H1 (cell line): Measurements from ENCODE around the gene MYH10. TPM values are rescaled to one million over a fixed set of nuclear protein-coding genes. Genes with fewer than 3 reads are reported as not detected.
A peak's percentile ranks its signal among the peaks of the same experiment; 100 is the strongest.

ENCODE experiments used
- CTCF ChIA-PET: fragments of 300-600 bp; sonication (Branson Sonifier 250); formaldehyde crosslinking; loops from one replicate; lab custom pipeline; 2021; ENCODE audit not compliant: partially characterized antibody; lab: Charles Lee
- POLR2A ChIA-PET: fragments of 300-600 bp; sonication (Branson Sonifier 250); formaldehyde crosslinking; loops from one replicate; lab custom pipeline; 2021; ENCODE audit warnings: inconsistent platforms; ENCODE audit not compliant: partially characterized antibody; lab: Charles Lee
- DNase-seq, 2 experiments: peaks; one replicate each; pipeline versions ENCODE4 v3.0.0 to v3.0.0-alpha.2; 2010 to 2022; ENCODE audit warnings: low spot score in 2 of 2, low read depth in 1 of 2, mixed read lengths in 1 of 2
- FAIRE-seq: peaks from 2 replicates; lab custom pipeline; 2011; peaks lifted over from hg19 to GRCh38; lab: Jason Lieb, UNC
- H2AFZ ChIP-seq: 2 replicates; pipeline ENCODE4 v1.8.1; 2012; ENCODE audit warnings: low read length, inconsistent platforms
- H2AK5ac ChIP-seq: 2 replicates; pipeline ENCODE4 v1.6.1; 2013; ENCODE audit warnings: low read depth, low read length
- H2BK120ac ChIP-seq: replicated peaks from 2 replicates; pipeline ENCODE3; 2013; ENCODE audit warnings: low read depth, low read length, inconsistent platforms
- H2BK12ac ChIP-seq: 2 replicates; pipeline ENCODE4 v1.6.1; 2013; ENCODE audit warnings: low read depth, low read length
- H2BK15ac ChIP-seq: 2 replicates; pipeline ENCODE4 v1.6.1; 2013; ENCODE audit warnings: low read length
- H2BK20ac ChIP-seq: 2 replicates; pipeline ENCODE4 v1.6.1; 2013; ENCODE audit warnings: low read length
- H2BK5ac ChIP-seq: 2 replicates; pipeline ENCODE4 v1.6.1; 2013; ENCODE audit warnings: low read depth, low read length
- H3K14ac ChIP-seq: 2 replicates; pipeline ENCODE4 v1.6.1; 2013; ENCODE audit warnings: inconsistent platforms; ENCODE audit not compliant: insufficient read length
- H3K18ac ChIP-seq: 2 replicates; pipeline ENCODE4 v1.6.1; 2013; ENCODE audit warnings: low read length; ENCODE audit errors: extremely low read depth
- H3K23ac ChIP-seq: 2 replicates; pipeline ENCODE4 v1.6.1; 2013; ENCODE audit warnings: inconsistent platforms; ENCODE audit not compliant: insufficient read length
- H3K23me2 ChIP-seq: 2 replicates; pipeline ENCODE4 v1.6.1; 2013; ENCODE audit warnings: low read depth, low read length
- H3K27ac ChIP-seq: 2 replicates; pipeline ENCODE4 v1.6.1; 2011; ENCODE audit warnings: low read depth, low read length, inconsistent platforms
- H3K27me3 ChIP-seq, 4 experiments: replicated peaks in 1 of 4; 1 replicate in 1 of 4; 2 replicates in 3 of 4; pipeline versions ENCODE4 v1.6.1 to v1.8.1; 2011 to 2013; ENCODE audit warnings: low read length in 3 of 4, mild to moderate bottlenecking in 3 of 4, inconsistent platforms in 2 of 4, mixed read lengths in 2 of 4, moderate library complexity in 1 of 4; ENCODE audit not compliant: control insufficient read depth in 3 of 4, insufficient read depth in 3 of 4; ENCODE audit errors: extremely low read depth in 1 of 4
- H3K36me3 ChIP-seq, 4 experiments: 2 replicates each; pipeline versions ENCODE4 v1.6.1 to v1.8.1; 2011 to 2013; ENCODE audit warnings: mild to moderate bottlenecking in 4 of 4, low read length in 3 of 4, moderate library complexity in 2 of 4, control low read depth in 1 of 4, inconsistent platforms in 1 of 4; ENCODE audit not compliant: insufficient read depth in 4 of 4, control insufficient read depth in 2 of 4
- H3K4ac ChIP-seq: replicated peaks from 2 replicates; pipeline ENCODE3; 2013; ENCODE audit warnings: low read length, low read depth, mixed read lengths, inconsistent platforms; ENCODE audit not compliant: insufficient read length
- H3K4me1 ChIP-seq, 4 experiments: replicated peaks in 1 of 4; 1 replicate in 1 of 4; 2 replicates in 3 of 4; pipeline versions ENCODE4 v1.6.1 to v1.8.1; 2011 to 2013; ENCODE audit warnings: low read length in 3 of 4, inconsistent platforms in 2 of 4, mixed read lengths in 1 of 4; ENCODE audit not compliant: insufficient read depth in 4 of 4, control insufficient read depth in 3 of 4
- H3K4me2 ChIP-seq, 2 experiments: 2 replicates each; pipeline versions ENCODE4 v1.6.1 to v1.8.1; 2011 to 2013; ENCODE audit warnings: low read depth in 2 of 2, low read length in 2 of 2, control low read depth in 1 of 2, inconsistent platforms in 1 of 2, mild to moderate bottlenecking in 1 of 2; ENCODE audit not compliant: insufficient read depth in 1 of 2
- H3K4me3 ChIP-seq, 4 experiments: fragments of 200-600, 300-600 bp in 1 of 4; sonication (generic), shearing (Covaris generic), sonication (Bioruptor Twin) in 1 of 4; 2 replicates each; pipeline versions ENCODE4 v1.5.1 to v1.8.1; 2011 to 2016; ENCODE audit warnings: low read length in 4 of 4, low read depth in 3 of 4, control low read depth in 2 of 4, inconsistent platforms in 2 of 4, mild to moderate bottlenecking in 2 of 4, mixed read lengths in 1 of 4, moderate library complexity in 1 of 4; ENCODE audit not compliant: insufficient read depth in 2 of 4; ENCODE audit errors: extremely low read depth in 1 of 4
- H3K56ac ChIP-seq: replicated peaks from 2 replicates; pipeline ENCODE3; 2013; ENCODE audit warnings: low read depth, mild to moderate bottlenecking, mixed read lengths, low read length, inconsistent platforms; ENCODE audit not compliant: insufficient read length
- H3K79me1 ChIP-seq: 2 replicates; pipeline ENCODE4 v1.6.1; 2013; ENCODE audit warnings: low read depth, low read length, control low read depth
- H3K79me2 ChIP-seq, 2 experiments: 2 replicates each; pipeline versions ENCODE4 v1.6.1 to v1.8.1; 2012 to 2013; ENCODE audit warnings: low read length in 2 of 2, mild to moderate bottlenecking in 2 of 2, inconsistent platforms in 1 of 2; ENCODE audit not compliant: insufficient read depth in 2 of 2, control insufficient read depth in 1 of 2
- H3K9ac ChIP-seq, 4 experiments: replicated peaks in 1 of 4; 1 replicate in 1 of 4; 2 replicates in 3 of 4; pipeline versions ENCODE4 v1.6.1 to v1.8.1; 2011 to 2013; ENCODE audit warnings: low read depth in 3 of 4, low read length in 3 of 4, control low read depth in 2 of 4, mild to moderate bottlenecking in 2 of 4, moderate library complexity in 2 of 4, inconsistent platforms in 1 of 4; ENCODE audit errors: extremely low read depth in 1 of 4
- H3K9me3 ChIP-seq, 2 experiments: 2 replicates each; pipeline versions ENCODE4 v1.6.1 to v1.8.1; 2012 to 2013; ENCODE audit warnings: mild to moderate bottlenecking in 2 of 2, moderate library complexity in 2 of 2, control low read depth in 1 of 2, inconsistent platforms in 1 of 2, low read depth in 1 of 2, low read length in 1 of 2, mixed read lengths in 1 of 2; ENCODE audit not compliant: insufficient read depth in 2 of 2
- H4K20me1 ChIP-seq, 2 experiments: replicated peaks in 1 of 2; 2 replicates each; pipeline versions ENCODE3 to v1.8.1; 2011 to 2013; ENCODE audit warnings: inconsistent platforms in 2 of 2, low read length in 2 of 2, mild to moderate bottlenecking in 1 of 2; ENCODE audit not compliant: insufficient read depth in 2 of 2, control insufficient read depth in 1 of 2
- H4K5ac ChIP-seq: 2 replicates; pipeline ENCODE4 v1.6.1; 2013; ENCODE audit warnings: low read length, low read depth, mixed read lengths, inconsistent platforms; ENCODE audit not compliant: insufficient read length
- H4K8ac ChIP-seq: 2 replicates; pipeline ENCODE4 v1.8.0; 2013; ENCODE audit warnings: mild to moderate bottlenecking, moderate library complexity, low read length, inconsistent platforms; ENCODE audit not compliant: insufficient read depth; ENCODE audit errors: extremely low read depth
- H4K91ac ChIP-seq: replicated peaks from 2 replicates; pipeline ENCODE3; 2013; ENCODE audit warnings: low read length, mixed read lengths, inconsistent platforms; ENCODE audit not compliant: insufficient read length
- CHD1 ChIP-seq: IDR thresholded peaks from 2 replicates; pipeline ENCODE4 v1.6.1; 2012; ENCODE audit warnings: low read depth, low read length, improper control_type of control experiment
- RBBP5 ChIP-seq: IDR thresholded peaks from 2 replicates; pipeline ENCODE4 v1.7.1; 2012; ENCODE audit warnings: low read depth, mild to moderate bottlenecking, inconsistent platforms, low read length, moderate library complexity, borderline replicate concordance
- RXRA ChIP-seq: IDR thresholded peaks from 2 replicates; pipeline ENCODE4 v1.6.1; 2011; ENCODE audit warnings: low read depth, mild to moderate bottlenecking, low read length, moderate library complexity; ENCODE audit not compliant: insufficient read depth
- SRF ChIP-seq: IDR thresholded peaks from 2 replicates; pipeline ENCODE4 v1.6.1; 2011; ENCODE audit warnings: mild to moderate bottlenecking, low read depth, low read length, moderate library complexity
- SUZ12 ChIP-seq: fragments of 200-600 bp; sonication (generic); IDR thresholded peaks from 2 replicates; pipeline ENCODE4 v1.6.1; 2012; ENCODE audit warnings: mild to moderate bottlenecking, inconsistent platforms, low read length, moderate library complexity, mixed read lengths
- WGBS, 2 experiments: shearing (Covaris generic) in 1 of 2; methylation state at CpG; one replicate each; pipeline versions ENCODE4 v1.1.6 to v1.1.7; 2013 to 2015; ENCODE audit warnings: low lambda C conversion rate in 2 of 2, mixed read lengths in 2 of 2, inconsistent platforms in 1 of 2, low coverage in 1 of 2, missing lambda C conversion rate in 1 of 2; ENCODE audit not compliant: insufficient replicate concordance in 2 of 2, insufficient coverage in 1 of 2, insufficient read length in 1 of 2; ENCODE audit errors: extremely low coverage in 1 of 2, missing lambda C conversion rate in 1 of 2; 5-methylcytosine and 5-hydroxymethylcytosine counted together
- polyA plus RNA-seq, 7 experiments: library from polyadenylated mRNA; depleted of rRNA in 3 of 7; stranded (reverse) in 5 of 7; unstranded in 2 of 7; fragments of >200 nt in 5 of 7; fragments of 200-250 nt in 2 of 7; gene quantifications; 1 replicate in 5 of 7; 2 replicates in 1 of 7; 4 replicates in 1 of 7; pipeline versions ENCODE4 v1.2.1 to v1.2.3, GENCODE V29; 2011 to 2013; ENCODE audit warnings: missing spikeins in 2 of 7, mixed read lengths in 2 of 7
- total RNA-seq: library from RNA; stranded (reverse); fragmentation: NEBNext Ultra II Directional; extraction: Animal tissue kit (Norgen Biotek cat#: 25700); gene quantifications from 2 replicates; pipeline ENCODE4 v1.2.1, GENCODE V29; 2021

The MYH10 gene
- total and polyA plus RNA-seq, 2 of the 8 experiments (the other 6 are each of a cell fraction or from before 2014, with no cell fraction given) = 64.1 to 289 TPM

DNA sequence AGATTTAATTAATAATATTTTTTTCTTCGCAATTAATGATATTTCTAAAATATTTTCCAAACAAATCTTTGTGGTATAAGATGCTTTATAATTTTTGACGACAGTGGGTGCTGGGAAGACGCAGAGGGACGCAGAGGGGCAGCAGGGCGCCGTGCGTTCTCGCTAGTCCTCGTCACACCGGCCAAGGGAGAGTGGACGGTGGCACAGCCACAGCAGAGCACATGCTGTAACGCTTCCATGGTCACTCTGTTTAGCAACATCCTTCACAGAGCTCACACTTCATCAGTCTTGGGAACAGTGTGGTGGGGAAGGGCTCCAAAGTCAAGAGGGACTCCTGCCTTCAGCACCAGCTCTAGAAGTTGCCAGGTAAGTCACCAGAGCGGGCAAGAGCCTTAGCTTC, 134.4 kb downstream of the MYH10 start:
- H3K56ac ChIP-seq = no peak overlapping the region
- H3K36me3 ChIP-seq = peaks cover 52 to 86% (median 75%) of the 10 kb centered on the region in 4 experiments
- H3K14ac ChIP-seq = no peak overlapping the region
- no peak overlapping the region for H3K9ac ChIP-seq
- H2BK12ac ChIP-seq = no peak overlapping the region
- H3K79me2 ChIP-seq = no peaks in the 10 kb centered on the region
- no peak overlapping the region for H2BK15ac ChIP-seq
- H3K4me3 ChIP-seq = no peak overlapping the region
- no peak overlapping the region for H3K4me2 ChIP-seq
- DNase-seq (no peak), FAIRE-seq (no peak)
- 0 out of 2 replicates have a peak overlapping the region, but pooled peaks have one; percentile 9 for H4K8ac ChIP-seq
- no peak overlapping the region for H2BK120ac ChIP-seq
- H3K9me3 ChIP-seq = no peaks in the 10 kb centered on the region
- no peak overlapping the region for H3K23ac ChIP-seq
- H2AK5ac ChIP-seq = no peak overlapping the region
- H2BK20ac ChIP-seq = no peak overlapping the region
- no peaks in the 10 kb centered on the region for H3K4me1 ChIP-seq
- no peak overlapping the region for H2BK5ac ChIP-seq
- ChIA-PET CTCF (interaction anchor here (1.4 kb wide), 1 partner anchor 13 kb away, joined by 3 read pairs; no protein-coding TSS in a partner anchor), POLR2A (interaction anchor here (1.2 kb wide), 1 partner anchor 20 kb away, joined by 3 read pairs; no protein-coding TSS in a partner anchor)
- no peaks in the 10 kb centered on the region for H3K23me2 ChIP-seq
- WGBS, 2 experiments = 86% methylated on average over 13 of the region's 13 CpGs; no CpG with 5 or more reads in 1 of the 2 experiments
- no peaks in the 10 kb centered on the region for H3K79me1 ChIP-seq
- H2AFZ ChIP-seq = no peak overlapping the region
- H3K27me3 ChIP-seq = no peaks in the 10 kb centered on the region
- TF ChIP-seq CHD1 (no peak), RXRA (no peak), SUZ12 (no peak), RBBP5 (no peak), SRF (no peak)
- no peak overlapping the region for H3K27ac ChIP-seq
- no peak overlapping the region for H4K5ac ChIP-seq
- no peak overlapping the region for H3K4ac ChIP-seq
- no peak overlapping the region for H4K91ac ChIP-seq
- peaks cover 3 to 4% of the 10 kb centered on the region in 2 experiments for H4K20me1 ChIP-seq
- no peak overlapping the region for H3K18ac ChIP-seq
